GM21390 (cell line): ENCODE measurements around the gene SMOC2.

Experiments used
- ATAC-seq: cut with Tn5 transposase; IDR thresholded peaks from one replicate; pipeline ENCODE4 v1.9.1; 2021; ENCODE audit not compliant: unreplicated experiment

SMOC2 gene

GRCh38 chr6:168441434-168442391 lies 729 bp downstream of the SMOC2 start:
- ATAC-seq, result no peak

DNA sequence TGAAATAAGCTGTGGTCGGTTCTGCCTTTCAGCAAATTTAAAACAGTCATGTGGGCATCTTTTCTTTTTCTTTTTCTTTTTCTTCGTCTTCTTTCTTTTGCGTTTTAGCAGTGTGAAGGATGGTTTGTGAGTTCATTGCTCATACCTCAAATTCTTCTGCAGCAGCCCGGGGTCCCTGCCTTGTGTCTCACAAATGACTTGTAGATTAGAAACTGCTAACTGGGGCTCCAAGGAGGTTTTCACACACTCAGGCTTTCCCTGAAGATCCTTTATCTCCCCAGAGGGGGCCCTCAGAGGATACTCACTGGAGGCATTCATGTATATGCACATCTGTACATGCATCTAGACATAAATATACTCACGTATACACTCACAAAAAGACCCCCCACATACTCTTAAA lies 1.7 kb downstream of the SMOC2 start:
- no peak for ATAC-seq

GRCh38 chr6:168447282-168447681 lies 6.3 kb downstream of the SMOC2 start:
- ATAC-seq, result no peak

DNA sequence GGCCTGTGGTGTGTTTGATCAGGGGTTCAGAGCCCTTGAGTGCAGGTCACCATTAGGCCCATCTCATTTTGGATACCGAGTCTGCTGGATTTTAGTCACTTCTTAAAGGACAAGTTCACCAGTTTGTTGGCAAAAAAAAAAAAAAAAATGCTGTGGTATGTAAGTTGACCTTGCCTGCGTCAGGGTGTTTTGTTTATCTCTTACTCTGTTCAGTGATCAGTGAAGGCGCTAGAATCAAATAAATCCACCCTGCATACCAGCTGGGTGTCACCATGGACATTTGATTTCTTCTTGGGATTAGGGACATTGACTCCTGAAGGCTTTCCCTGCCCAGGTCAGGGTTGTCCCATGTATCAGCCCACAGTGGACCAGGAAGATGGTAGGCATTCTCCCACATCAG lies 6.7 kb downstream of the SMOC2 start:
- ATAC-seq, result no peak

DNA sequence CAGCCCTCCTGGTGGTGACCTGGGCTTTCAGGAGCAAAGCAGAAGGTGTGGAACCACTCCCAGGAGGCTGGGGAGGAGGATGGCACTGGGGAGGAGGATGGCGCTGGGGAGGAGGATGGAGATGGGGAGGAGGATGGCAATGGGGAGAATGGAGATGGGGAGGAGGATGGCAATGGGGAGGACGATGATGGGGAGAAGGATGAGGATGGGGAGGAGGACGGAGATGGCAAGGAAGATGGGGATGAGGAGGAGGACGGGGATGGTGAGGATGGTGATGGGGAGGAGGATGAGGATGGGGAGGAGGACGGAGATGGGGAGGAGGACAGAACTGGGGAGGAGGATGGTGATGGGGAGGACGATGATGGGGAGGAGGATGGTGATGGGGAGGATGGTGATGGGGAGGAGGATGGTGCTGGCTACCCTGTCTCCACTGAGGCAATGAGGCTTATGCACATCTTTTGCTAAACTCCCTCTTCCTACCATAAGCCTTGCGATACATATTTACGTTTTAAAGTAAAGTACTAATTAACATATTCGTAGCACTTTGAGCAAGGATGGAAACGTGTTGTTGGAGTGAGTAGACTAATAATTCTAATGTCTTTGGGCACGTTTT lies 7.4 kb downstream of the SMOC2 start:
- ATAC-seq, result no peak

- ATAC-seq, result no peak
Measured at GRCh38 chr6:168450917-168451316, 9.9 kb downstream of the SMOC2 start.

GRCh38 chr6:168451805-168452517 lies 11.0 kb downstream of the SMOC2 start:
- ATAC-seq, result no peak

- no peak for ATAC-seq
Measured at GRCh38 chr6:168452685-168453377, 11.8 kb downstream of the SMOC2 start.

- no peak for ATAC-seq
Measured at GRCh38 chr6:168455847-168456530, 15.0 kb downstream of the SMOC2 start.

- no peak for ATAC-seq
Measured at GRCh38 chr6:168456907-168457652, 16.1 kb downstream of the SMOC2 start.

GRCh38 chr6:168457653-168457934 lies 16.6 kb downstream of the SMOC2 start:
- no peak for ATAC-seq

- ATAC-seq, result no peak
Measured at GRCh38 chr6:168458101-168458500, 17.1 kb downstream of the SMOC2 start.

DNA sequence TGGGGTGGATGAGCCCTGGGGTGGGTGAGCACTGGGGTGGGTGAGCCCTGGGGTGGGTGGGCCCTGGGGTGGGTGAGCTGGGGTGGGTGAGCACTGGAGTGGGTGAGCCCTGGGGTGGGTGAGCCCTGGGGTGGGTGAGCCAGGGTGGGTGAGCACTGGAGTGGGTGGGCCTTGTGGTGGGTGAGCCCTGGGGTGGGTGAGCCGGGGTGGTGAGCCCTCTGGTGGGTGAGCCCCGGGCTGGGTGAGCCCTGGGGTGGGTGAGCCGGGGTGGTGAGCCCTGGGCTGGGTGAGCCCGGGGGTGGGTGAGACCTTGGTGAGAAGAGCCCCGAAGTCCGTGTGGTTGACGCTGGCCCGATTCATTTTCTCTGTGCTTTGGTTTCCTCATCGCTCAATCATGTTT lies 18.6 kb downstream of the SMOC2 start:
- ATAC-seq, result no peak

DNA sequence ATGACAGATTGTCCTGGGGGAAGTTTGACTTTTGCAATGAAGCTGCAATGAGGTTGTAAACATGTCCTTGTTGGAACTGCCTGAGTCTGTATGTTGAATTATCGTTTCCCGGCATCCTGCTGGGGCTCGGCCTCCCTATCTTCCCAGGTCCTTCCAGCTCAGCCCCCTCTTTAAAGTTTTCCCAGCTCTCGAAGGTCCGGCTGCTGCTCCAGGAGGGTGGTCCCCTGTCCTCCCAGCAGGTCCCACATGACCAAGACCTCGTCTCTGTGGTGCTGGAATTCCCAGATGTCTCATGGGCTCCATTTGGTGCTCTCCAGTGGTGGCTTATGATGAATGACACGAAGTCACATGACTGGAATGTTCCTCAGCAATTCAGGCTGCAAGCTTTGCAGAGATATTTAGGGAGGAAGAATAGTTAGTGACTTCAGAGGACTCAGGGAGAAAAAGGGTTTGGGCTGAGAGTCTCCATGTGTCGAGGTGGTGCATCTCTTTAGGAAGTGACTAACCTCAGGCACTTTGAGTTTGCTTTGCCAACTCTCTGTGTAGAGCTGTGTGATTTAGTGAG lies 21.4 kb downstream of the SMOC2 start:
- no peak for ATAC-seq

DNA sequence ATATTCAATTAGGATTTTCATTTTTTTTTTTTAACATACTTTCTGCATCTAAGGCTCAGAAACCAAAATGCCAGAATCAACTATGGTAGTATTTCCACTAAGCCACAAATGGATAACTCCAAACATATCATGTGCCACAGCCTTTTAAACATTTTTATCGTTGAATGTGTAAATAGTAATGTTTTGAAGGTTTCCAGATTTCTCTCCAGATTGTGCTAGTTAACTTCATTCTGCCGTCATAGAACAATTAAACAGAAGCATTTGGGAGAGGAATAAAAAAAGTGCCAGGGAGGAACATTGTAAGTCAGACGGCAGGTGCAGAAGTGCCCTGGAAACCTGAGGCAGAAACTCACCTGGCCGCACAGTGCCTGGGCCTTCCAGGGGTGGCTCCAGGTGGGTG lies 23.6 kb downstream of the SMOC2 start:
- ATAC-seq, result no peak

- no peak for ATAC-seq
Measured at GRCh38 chr6:168468045-168468444, 27.1 kb downstream of the SMOC2 start.

GRCh38 chr6:168469521-168469920 lies 28.5 kb downstream of the SMOC2 start:
- no peak for ATAC-seq

DNA sequence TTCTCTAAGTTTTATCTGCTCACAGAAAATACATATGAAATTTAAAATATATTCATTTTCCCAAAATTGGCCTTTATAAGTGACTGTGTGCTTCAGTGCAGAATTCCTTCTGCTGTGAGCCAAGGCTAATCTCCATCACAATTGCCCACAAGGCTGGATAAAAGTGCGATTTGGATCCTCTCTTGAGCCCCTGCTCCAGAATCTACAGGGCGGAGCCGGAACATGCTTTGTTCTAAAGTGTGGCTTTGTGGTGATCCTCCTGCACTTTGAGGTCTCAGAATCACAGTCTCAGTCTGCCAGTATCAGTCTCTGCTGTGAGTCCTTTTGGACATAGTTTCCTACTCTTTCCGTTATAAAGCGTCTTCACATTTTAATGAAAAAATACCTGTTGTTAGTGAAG lies 28.9 kb downstream of the SMOC2 start:
- no peak for ATAC-seq

DNA sequence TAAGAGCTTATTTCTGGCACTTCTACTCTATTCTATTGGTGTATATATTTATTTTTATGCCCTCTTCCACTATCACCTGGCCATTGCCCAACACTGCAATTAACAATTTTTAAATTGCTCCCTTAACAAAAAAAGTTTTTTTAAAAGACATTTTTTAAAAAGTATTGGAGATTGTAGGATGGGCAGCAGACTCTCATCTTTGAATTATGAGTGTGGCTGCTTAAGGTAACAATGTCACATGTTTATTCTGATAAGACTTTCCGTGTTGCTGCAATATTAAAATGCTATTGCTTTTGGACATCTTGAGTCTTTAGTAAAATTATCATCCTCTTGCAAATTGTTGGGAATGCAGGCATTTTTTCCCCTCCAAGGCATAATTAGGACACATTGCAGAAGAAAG lies 31.4 kb downstream of the SMOC2 start:
- no peak for ATAC-seq

DNA sequence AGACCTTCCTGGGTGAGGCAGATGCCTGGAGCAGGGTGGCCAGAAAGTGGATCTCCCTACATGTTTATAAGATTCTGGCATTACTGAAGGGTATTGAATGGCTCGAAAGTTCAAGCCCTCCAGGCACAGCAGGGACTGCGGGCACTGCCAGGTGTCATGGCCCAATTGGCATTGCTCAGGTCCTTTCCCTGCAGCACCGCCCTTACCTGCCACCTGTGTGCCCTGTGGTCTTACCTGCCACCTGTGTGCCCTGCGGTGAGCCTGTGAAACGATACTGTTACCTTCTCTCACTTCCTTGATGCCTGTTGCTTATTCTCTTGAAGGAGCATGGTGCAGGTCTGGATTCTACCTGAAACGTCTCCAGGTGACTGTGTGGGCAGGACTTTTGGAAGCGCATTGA lies 32.2 kb downstream of the SMOC2 start:
- no peak for ATAC-seq
